Fibroblast of skin of right quadriceps (primary cell): Measurements from ENCODE around the gene RFPL1.
"Not testable (repeated sequence)": the region's sequence is repeated elsewhere in the genome, so short reads cannot be mapped to it uniquely, and the experiment has no call there.

Source experiments
- DNase-seq: peaks from one replicate; pipeline ENCODE4 v3.0.0-alpha.2; 2013

RFPL1 gene

DNA sequence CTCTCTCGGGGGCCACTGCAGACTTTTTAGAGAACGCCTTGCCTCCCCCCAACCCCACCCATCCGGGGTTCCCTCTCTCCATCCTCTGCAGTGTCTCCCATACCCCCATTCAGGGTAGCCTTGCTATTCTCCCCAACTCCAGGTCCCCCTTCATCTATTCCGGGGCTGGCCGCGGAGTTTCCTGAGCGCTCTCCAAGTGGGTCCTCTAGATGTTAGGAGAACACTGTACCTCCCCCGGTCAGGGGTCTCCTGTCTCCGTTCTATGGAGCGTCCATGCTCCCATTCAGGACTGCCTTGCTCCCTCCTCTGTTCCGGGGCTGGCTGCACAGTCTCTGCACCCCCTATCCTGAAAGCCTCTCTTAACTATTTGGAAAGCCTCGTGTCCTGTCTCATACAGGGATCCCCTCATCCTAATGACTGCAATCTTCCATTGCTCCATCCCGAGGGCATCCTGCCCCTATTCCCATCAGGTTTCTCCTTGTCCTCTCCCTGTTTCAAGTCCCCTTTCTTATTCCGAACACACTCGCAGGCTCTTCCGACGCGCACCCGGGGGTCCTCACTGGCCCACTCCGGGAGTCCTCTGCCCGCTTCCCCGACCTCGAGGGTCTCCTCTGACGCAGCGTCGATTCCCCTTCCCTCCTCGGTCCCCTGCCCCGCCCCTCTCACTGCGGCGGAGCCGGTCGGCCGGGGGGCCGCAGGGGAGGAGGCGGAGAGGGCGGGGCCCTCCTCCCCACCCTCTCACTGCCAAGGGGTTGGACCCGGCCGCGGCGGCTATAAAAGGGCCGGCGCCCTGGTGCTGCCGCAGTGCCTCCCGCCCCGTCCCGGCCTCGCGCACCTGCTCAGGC lies 41.3 kb downstream of the RFPL1 start, which contains the start of gene NEFH:
NEFH (plus strand) TSS at position 802 of the 845 bp plus-strand sequence. CDS start 45 bp downstream, outside the sequence.
- no peak for DNase-seq

DNA sequence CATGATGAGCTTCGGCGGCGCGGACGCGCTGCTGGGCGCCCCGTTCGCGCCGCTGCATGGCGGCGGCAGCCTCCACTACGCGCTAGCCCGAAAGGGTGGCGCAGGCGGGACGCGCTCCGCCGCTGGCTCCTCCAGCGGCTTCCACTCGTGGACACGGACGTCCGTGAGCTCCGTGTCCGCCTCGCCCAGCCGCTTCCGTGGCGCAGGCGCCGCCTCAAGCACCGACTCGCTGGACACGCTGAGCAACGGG lies 41.8 kb downstream of the RFPL1 start:
- DNase-seq: no peak

DNA sequence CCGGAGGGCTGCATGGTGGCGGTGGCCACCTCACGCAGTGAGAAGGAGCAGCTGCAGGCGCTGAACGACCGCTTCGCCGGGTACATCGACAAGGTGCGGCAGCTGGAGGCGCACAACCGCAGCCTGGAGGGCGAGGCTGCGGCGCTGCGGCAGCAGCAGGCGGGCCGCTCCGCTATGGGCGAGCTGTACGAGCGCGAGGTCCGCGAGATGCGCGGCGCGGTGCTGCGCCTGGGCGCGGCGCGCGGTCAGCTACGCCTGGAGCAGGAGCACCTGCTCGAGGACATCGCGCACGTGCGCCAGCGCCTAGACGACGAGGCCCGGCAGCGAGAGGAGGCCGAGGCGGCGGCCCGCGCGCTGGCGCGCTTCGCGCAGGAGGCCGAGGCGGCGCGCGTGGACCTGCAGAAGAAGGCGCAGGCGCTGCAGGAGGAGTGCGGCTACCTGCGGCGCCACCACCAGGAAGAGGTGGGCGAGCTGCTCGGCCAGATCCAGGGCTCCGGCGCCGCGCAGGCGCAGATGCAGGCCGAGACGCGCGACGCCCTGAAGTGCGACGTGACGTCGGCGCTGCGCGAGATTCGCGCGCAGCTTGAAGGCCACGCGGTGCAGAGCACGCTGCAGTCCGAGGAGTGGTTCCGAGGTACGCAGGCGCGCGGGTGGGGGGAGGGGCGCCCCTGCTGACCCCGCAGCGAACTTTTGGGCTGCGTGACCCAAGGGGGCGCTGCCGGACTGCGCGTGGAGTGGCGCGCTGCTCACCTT lies 42.3 kb downstream of the RFPL1 start:
- peak; percentile 77 for DNase-seq

GRCh38 chr22:29481265-29482000 lies 43.0 kb downstream of the RFPL1 start:
- DNase-seq: no peak

DNA sequence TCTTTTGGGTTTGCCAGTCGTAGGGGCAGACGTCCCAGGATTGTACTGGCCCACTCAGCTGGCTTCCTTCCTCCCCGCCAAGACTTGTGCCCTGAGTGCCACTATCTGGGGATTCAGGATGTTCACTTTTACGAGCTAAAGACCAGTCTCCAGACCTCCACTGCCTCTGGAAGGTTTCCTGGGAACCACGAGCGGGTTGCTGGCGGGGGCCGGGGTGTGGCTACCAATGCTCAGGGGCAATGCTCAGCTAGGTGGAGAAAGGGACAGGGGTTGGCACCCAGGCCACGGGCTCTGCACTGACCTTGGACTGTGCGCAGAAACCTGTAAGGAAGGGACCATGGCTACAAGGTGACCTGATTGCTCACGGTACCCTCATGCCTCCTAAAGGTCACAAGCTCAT lies 43.9 kb downstream of the RFPL1 start:
- DNase-seq: no peak

DNA sequence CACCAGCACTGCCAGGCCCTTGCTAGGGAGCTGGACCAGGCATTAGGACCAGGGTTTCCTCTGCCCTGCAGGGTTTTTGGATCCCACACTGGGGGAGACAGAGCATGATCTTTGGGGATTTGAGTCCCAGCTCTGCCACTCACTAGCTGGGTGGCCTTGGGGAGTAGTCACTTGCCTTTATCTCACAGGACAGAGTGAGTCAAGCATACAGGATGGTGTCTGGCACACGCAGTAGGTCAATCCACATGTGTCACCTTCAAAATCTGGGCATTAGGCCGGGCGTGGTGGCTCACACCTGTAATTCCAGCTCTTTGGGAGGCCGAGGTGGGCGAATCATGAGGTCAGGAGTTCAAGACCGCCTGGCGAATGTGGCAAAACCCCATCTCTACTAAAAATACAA lies 44.3 kb downstream of the RFPL1 start:
- DNase-seq: no peak

DNA sequence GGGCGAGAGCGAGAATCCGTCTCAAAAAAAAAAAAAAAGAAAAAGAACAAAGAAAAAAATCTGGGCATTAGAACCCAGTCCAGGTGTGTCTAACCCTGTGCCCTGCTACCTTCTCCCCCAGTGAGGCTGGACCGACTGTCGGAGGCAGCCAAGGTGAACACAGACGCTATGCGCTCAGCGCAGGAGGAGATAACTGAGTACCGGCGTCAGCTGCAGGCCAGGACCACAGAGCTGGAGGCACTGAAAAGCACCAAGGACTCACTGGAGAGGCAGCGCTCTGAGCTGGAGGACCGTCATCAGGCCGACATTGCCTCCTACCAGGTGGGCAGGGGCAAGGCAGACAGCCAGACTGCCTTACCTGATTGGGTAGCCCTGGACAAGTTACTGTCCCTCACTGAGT lies 44.9 kb downstream of the RFPL1 start:
- DNase-seq: no peak

GRCh38 chr22:29484642-29485041 lies 46.3 kb downstream of the RFPL1 start:
- DNase-seq: no peak

DNA sequence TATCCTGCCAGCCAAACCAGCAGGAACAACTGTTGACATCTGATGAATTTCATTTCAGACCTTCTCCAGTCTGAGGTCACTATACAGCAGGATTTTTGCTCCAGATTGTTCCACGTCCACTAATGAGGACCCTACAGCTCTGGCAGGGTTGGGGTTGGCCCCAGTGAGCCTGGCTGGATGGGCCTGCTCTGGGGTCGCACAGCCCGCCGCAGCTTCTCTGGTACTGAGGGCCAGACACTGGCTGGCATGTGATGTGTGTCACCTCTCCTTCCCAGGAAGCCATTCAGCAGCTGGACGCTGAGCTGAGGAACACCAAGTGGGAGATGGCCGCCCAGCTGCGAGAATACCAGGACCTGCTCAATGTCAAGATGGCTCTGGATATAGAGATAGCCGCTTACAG lies 47.1 kb downstream of the RFPL1 start:
- DNase-seq: no peak

DNA sequence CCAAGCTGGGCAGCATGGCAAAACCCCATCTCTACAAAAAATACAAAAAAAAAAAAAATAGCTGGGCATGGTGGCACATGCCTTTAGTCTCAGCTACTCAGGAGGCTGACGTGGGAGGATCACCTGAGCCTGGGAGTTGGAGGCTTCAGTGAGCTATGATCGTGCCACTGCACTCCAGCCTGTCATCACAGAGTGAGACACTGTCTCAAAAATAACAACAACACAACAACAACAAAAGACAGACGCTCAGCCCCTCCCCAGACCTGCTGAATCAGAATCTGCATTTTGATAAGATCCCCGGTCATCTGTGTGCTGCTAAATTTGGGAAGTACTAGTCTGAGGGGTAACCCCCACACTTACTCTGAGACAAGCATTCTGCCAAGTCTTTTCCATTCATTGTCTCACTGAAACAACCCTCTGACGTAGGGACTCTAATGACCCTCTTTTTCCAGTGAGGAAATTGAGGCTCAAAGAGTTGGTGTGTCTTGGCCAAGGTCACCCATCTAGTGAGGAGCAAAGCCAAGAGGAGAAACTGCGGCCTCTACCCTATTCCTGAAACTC lies 49.1 kb downstream of the RFPL1 start:
- no peak for DNase-seq

GRCh38 chr22:29489127-29489780 lies 50.9 kb downstream of the RFPL1 start:
- not testable (repeated sequence) for DNase-seq

- DNase-seq: no peak
Observed at GRCh38 chr22:29491012-29491411, 52.6 kb downstream of the RFPL1 start.
